HepG2 (cell line): ENCODE measurements around the gene BID. TPM values are rescaled to one million over a fixed set of nuclear protein-coding genes. Genes with fewer than 3 reads are reported as not detected.

ENCODE experiments used
- FIP1L1 ChIP-seq: fragments of 200-400 bp; formaldehyde crosslinking; IDR thresholded peaks from 2 replicates; pipeline ENCODE4 v1.6.1; 2018; ENCODE audit warnings: low read depth, mild to moderate bottlenecking, low read length, moderate library complexity, borderline replicate concordance; ENCODE audit not compliant: insufficient read depth
- GTF2F1 ChIP-seq: fragments of 150-350 bp; IDR thresholded peaks from 2 replicates; pipeline ENCODE4 v1.6.1; 2014; ENCODE audit warnings: low read length
- HNF4A ChIP-seq: sonication (generic); formaldehyde crosslinking; IDR thresholded peaks from 2 replicates; pipeline ENCODE4 v1.4.0; 2020; ENCODE audit warnings: missing genetic modification reagents
- NFIC ChIP-seq: IDR thresholded peaks from 2 replicates; pipeline ENCODE4 v1.6.1; 2012; ENCODE audit warnings: mild to moderate bottlenecking, low read length, inconsistent platforms
- PHF8 ChIP-seq: sonication (generic); formaldehyde crosslinking; IDR thresholded peaks from 2 replicates; pipeline ENCODE4 v1.5.0; 2020; ENCODE audit warnings: missing genetic modification reagents
- SMAD3 ChIP-seq: sonication (generic); formaldehyde crosslinking; IDR thresholded peaks from 2 replicates; pipeline ENCODE4 v1.4.0; 2020; ENCODE audit warnings: missing genetic modification reagents
- SOX13 ChIP-seq, 3 experiments: fragments of 450-650 bp in 1 of 3; sonication (generic) in 1 of 3; formaldehyde crosslinking in 1 of 3; IDR thresholded peaks in 2 of 3; conservative IDR thresholded peaks in 1 of 3; 2 replicates each; pipeline versions ENCODE4 v1.5.0 to v1.6.1; 2016 to 2020; ENCODE audit warnings: antibody characterized with exemption in 1 of 3, mild to moderate bottlenecking in 1 of 3, missing compliant biosample characterization in 1 of 3, missing genetic modification reagents in 1 of 3, moderate library complexity in 1 of 3
- SUZ12 ChIP-seq: fragments of 150-350 bp; IDR thresholded peaks from 2 replicates; pipeline ENCODE4 v1.6.1; 2014; ENCODE audit warnings: low read depth, low read length
- ZBTB7A ChIP-seq: sonication (generic); formaldehyde crosslinking; IDR thresholded peaks from 2 replicates; pipeline ENCODE4 v1.8.0; 2022; ENCODE audit warnings: mild to moderate bottlenecking, missing genetic modification reagents
- ZNF232 ChIP-seq: sonication (generic); formaldehyde crosslinking; IDR thresholded peaks from 2 replicates; pipeline ENCODE4 v1.4.0; 2020; ENCODE audit warnings: missing genetic modification reagents, borderline replicate concordance
- ZNF3 ChIP-seq: IDR thresholded peaks from 2 replicates; pipeline ENCODE4 v1.7.0; 2017; ENCODE audit warnings: inconsistent platforms
- ZNF33A ChIP-seq: sonication (generic); formaldehyde crosslinking; IDR thresholded peaks from 2 replicates; pipeline ENCODE4 v1.5.1; 2020; ENCODE audit warnings: missing genetic modification reagents, mild to moderate bottlenecking, moderate library complexity, borderline replicate concordance
- ZNF709 ChIP-seq: sonication (generic); formaldehyde crosslinking; IDR thresholded peaks from 2 replicates; pipeline ENCODE4 v1.5.0; 2020; ENCODE audit warnings: mild to moderate bottlenecking, missing genetic modification reagents
- ZNF792 ChIP-seq: IDR thresholded peaks from 2 replicates; pipeline ENCODE4 v1.6.1; 2016
- ZNF879 ChIP-seq: sonication (generic); formaldehyde crosslinking; IDR thresholded peaks from 2 replicates; pipeline ENCODE4 v1.8.1; 2023; ENCODE audit warnings: missing genetic modification reagents
- ZNF883 ChIP-seq: sonication (generic); formaldehyde crosslinking; IDR thresholded peaks from 2 replicates; pipeline ENCODE4 v1.5.1; 2020; ENCODE audit warnings: mild to moderate bottlenecking, missing genetic modification reagents; ENCODE audit errors: not compliant biosample characterization
- polyA plus RNA-seq, 8 experiments: library from polyadenylated mRNA; depleted of rRNA in 3 of 8; stranded (reverse) in 7 of 8; unstranded in 1 of 8; fragments of >200 nt; fragmentation: Illumina TruSeq in 4 of 8; extraction: Trizol in 4 of 8; gene quantifications; 2 replicates each; pipeline versions ENCODE4 v1.2.1 to v1.2.3, GENCODE V29; 2011 to 2016; ENCODE audit warnings: low read depth in 4 of 8, missing spikeins in 1 of 8, mixed read lengths in 1 of 8; ENCODE audit not compliant: insufficient read depth in 1 of 8
- total RNA-seq, 5 experiments: library from RNA; depleted of rRNA; stranded (reverse); fragments of >200 nt; fragmentation: Illumina TruSeq; extraction: Trizol; gene quantifications; 2 replicates each; pipeline ENCODE4 v1.2.3, GENCODE V29; 2016; ENCODE audit warnings: low read depth in 1 of 5
- TF ChIP-seq, protein P1 (sequence below): IDR thresholded peaks from 2 replicates; pipeline ENCODE4 v1.6.1; 2016; ENCODE audit warnings: missing compliant biosample characterization, missing genetic modification reagents, borderline replicate concordance
- TF ChIP-seq, protein P2 (sequence below): sonication (generic); formaldehyde crosslinking; IDR thresholded peaks from 2 replicates; pipeline ENCODE4 v1.4.0; 2020; ENCODE audit warnings: missing genetic modification reagents
- TF ChIP-seq, protein P3 (sequence below): sonication (generic); formaldehyde crosslinking; IDR thresholded peaks from 2 replicates; pipeline ENCODE4 v1.4.0; 2020; ENCODE audit warnings: missing genetic modification reagents
- TF ChIP-seq, protein P4 (sequence below): sonication (generic); formaldehyde crosslinking; IDR thresholded peaks from 2 replicates; pipeline ENCODE4 v1.8.1; 2023; ENCODE audit warnings: mild to moderate bottlenecking, moderate library complexity, missing genetic modification reagents
- TF ChIP-seq, protein P5 (sequence below): sonication (generic); formaldehyde crosslinking; conservative IDR thresholded peaks from 2 replicates; pipeline ENCODE4 v1.4.0; 2020; ENCODE audit warnings: mild to moderate bottlenecking, missing genetic modification reagents, moderate library complexity

BID gene
- total and polyA plus RNA-seq, 2 of the 13 experiments (the other 11 are each of a cell fraction or from before 2014, with no cell fraction given): 35.3 to 51.7 TPM

DNA sequence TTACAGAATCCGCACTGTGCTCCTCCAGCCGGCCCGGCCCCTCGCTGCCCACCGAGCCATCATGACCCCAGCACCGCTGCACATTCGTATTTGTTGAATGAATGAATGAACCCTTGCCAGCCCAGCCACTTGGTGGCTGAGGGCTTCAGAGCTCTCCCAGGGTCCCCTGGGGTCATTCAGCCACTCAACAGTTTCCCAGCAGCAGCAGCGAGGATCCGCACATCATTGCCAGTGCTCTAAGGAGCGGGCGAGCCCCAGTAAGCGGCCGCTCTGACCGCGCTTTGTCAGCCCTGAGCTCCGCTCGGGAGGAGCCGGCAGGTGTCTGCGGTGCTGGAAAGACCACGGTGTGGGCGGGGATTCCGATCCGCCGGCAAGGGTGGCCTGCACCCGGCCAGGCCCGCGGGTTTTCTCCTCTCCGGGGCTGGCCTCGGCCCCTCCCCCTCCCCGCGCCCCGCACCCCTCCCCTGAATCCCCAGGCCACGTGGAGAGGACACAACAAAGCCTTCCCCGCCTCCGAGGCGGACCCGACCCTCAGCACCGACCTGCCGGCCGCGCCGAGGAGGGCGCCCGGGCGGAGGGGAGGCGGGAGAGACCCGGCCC is 563 bp downstream of the BID start (continued):
- TF ChIP-seq NFIC: no peak
- peak; percentile 33; the same call in 1 of the 2 replicates for TF ChIP-seq PHF8
- TF ChIP-seq SUZ12: no peak
- TF ChIP-seq ZNF792 (CRISPR knock-in tag): 0 out of 2 replicates have a peak, but pooled peaks have one; percentile 30
- TF ChIP-seq ZNF709 (CRISPR knock-in tag): 0 out of 2 replicates have a peak, but pooled peaks have one; percentile 44
- TF ChIP-seq, protein P1, sequence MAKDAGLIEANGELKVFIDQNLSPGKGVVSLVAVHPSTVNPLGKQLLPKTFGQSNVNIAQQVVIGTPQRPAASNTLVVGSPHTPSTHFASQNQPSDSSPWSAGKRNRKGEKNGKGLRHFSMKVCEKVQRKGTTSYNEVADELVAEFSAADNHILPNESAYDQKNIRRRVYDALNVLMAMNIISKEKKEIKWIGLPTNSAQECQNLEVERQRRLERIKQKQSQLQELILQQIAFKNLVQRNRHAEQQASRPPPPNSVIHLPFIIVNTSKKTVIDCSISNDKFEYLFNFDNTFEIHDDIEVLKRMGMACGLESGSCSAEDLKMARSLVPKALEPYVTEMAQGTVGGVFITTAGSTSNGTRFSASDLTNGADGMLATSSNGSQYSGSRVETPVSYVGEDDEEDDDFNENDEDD: peak; percentile 25; the same call in 1 of the 2 replicates
- peak; percentile 75; the same call in 1 of the 2 replicates for TF ChIP-seq ZNF3
- TF ChIP-seq, protein P2, sequence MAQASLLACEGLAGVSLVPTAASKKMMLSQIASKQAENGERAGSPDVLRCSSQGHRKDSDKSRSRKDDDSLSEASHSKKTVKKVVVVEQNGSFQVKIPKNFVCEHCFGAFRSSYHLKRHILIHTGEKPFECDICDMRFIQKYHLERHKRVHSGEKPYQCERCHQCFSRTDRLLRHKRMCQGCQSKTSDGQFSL (CRISPR knock-in tag): 0 out of 2 replicates have a peak, but pooled peaks have one; percentile 11
- no peak for TF ChIP-seq ZBTB7A (CRISPR knock-in tag)
- TF ChIP-seq GTF2F1: no peak
- TF ChIP-seq, protein P3, sequence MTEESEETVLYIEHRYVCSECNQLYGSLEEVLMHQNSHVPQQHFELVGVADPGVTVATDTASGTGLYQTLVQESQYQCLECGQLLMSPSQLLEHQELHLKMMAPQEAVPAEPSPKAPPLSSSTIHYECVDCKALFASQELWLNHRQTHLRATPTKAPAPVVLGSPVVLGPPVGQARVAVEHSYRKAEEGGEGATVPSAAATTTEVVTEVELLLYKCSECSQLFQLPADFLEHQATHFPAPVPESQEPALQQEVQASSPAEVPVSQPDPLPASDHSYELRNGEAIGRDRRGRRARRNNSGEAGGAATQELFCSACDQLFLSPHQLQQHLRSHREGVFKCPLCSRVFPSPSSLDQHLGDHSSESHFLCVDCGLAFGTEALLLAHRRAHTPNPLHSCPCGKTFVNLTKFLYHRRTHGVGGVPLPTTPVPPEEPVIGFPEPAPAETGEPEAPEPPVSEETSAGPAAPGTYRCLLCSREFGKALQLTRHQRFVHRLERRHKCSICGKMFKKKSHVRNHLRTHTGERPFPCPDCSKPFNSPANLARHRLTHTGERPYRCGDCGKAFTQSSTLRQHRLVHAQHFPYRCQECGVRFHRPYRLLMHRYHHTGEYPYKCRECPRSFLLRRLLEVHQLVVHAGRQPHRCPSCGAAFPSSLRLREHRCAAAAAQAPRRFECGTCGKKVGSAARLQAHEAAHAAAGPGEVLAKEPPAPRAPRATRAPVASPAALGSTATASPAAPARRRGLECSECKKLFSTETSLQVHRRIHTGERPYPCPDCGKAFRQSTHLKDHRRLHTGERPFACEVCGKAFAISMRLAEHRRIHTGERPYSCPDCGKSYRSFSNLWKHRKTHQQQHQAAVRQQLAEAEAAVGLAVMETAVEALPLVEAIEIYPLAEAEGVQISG (CRISPR knock-in tag): peak; percentile 11; the same call in 1 of the 2 replicates
- TF ChIP-seq, protein P4, sequence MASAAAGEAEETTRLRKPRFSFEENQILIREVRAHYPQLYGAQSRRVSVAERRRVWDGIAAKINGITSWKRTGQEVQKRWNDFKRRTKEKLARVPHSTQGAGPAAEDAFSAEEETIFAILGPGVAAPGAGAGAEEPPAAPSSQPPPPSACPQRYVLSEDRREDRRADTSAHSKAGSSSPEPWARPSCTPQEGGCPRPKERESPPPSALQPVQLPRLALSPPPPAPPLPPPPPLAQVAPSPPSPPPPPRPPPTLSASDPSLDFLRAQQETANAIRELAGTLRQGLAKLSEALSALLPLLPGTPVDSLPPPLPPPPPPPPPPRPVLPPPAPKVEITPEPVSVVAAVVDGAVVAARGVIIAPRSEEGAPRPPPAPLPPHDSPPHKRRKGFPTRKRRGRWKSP (CRISPR knock-in tag): 0 out of 2 replicates have a peak, but pooled peaks have one; percentile 38
- TF ChIP-seq SOX13 (IDR thresholded peaks at IDR 0.05): no peak
- 0 out of 4 replicates have a peak, but pooled peaks of 1 of the 2 experiments have one; percentile 19 for TF ChIP-seq SOX13 (CRISPR knock-in tag; conservative IDR thresholded peaks at IDR 0.05 in 1 of 2, IDR thresholded peaks at IDR 0.05 in 1 of 2)
- no peak for TF ChIP-seq ZNF879 (CRISPR knock-in tag)
- no peak for TF ChIP-seq HNF4A
- peak; percentile 19 for TF ChIP-seq ZNF883 (CRISPR knock-in tag)
- TF ChIP-seq SMAD3 (CRISPR knock-in tag): no peak
- no peak for TF ChIP-seq ZNF33A
- 0 out of 2 replicates have a peak, but pooled peaks have one; percentile 31 for TF ChIP-seq ZNF232
- TF ChIP-seq, protein P5, sequence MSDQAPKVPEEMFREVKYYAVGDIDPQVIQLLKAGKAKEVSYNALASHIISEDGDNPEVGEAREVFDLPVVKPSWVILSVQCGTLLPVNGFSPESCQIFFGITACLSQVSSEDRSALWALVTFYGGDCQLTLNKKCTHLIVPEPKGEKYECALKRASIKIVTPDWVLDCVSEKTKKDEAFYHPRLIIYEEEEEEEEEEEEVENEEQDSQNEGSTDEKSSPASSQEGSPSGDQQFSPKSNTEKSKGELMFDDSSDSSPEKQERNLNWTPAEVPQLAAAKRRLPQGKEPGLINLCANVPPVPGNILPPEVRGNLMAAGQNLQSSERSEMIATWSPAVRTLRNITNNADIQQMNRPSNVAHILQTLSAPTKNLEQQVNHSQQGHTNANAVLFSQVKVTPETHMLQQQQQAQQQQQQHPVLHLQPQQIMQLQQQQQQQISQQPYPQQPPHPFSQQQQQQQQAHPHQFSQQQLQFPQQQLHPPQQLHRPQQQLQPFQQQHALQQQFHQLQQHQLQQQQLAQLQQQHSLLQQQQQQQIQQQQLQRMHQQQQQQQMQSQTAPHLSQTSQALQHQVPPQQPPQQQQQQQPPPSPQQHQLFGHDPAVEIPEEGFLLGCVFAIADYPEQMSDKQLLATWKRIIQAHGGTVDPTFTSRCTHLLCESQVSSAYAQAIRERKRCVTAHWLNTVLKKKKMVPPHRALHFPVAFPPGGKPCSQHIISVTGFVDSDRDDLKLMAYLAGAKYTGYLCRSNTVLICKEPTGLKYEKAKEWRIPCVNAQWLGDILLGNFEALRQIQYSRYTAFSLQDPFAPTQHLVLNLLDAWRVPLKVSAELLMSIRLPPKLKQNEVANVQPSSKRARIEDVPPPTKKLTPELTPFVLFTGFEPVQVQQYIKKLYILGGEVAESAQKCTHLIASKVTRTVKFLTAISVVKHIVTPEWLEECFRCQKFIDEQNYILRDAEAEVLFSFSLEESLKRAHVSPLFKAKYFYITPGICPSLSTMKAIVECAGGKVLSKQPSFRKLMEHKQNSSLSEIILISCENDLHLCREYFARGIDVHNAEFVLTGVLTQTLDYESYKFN: 0 out of 2 replicates have a peak, but pooled peaks have one; percentile 17
- TF ChIP-seq FIP1L1: no peak
